HepG2 (cell line): ENCODE measurements around the gene ERMARD. TPM values are rescaled to one million over a fixed set of nuclear protein-coding genes. Genes with fewer than 3 reads are reported as not detected.

Source experiments
- GATAD2A ChIP-seq: IDR thresholded peaks from 2 replicates; pipeline ENCODE4 v1.6.1; 2016
- HNF4G ChIP-seq, 2 experiments: sonication (generic) in 1 of 2; formaldehyde crosslinking in 1 of 2; IDR thresholded peaks; 2 replicates each; pipeline versions ENCODE4 v1.4.0 to v1.6.1; 2011 to 2020; ENCODE audit warnings: borderline replicate concordance in 2 of 2, low read depth in 2 of 2, mild to moderate bottlenecking in 2 of 2, low read length in 1 of 2, missing genetic modification reagents in 1 of 2, moderate library complexity in 1 of 2
- KAT2B ChIP-seq: fragments of 150-350 bp; IDR thresholded peaks from 2 replicates; pipeline ENCODE4 v1.6.1; 2014; ENCODE audit warnings: low read depth, low read length, borderline replicate concordance
- MED8 ChIP-seq: sonication (generic); formaldehyde crosslinking; IDR thresholded peaks from 2 replicates; pipeline ENCODE4 v1.8.1; 2023; ENCODE audit warnings: mild to moderate bottlenecking, missing genetic modification reagents; ENCODE audit not compliant: insufficient replicate concordance
- MTF1 ChIP-seq: sonication (generic); formaldehyde crosslinking; IDR thresholded peaks from 2 replicates; pipeline ENCODE4 v1.5.0; 2020; ENCODE audit warnings: missing genetic modification reagents
- NAIF1 ChIP-seq: sonication (generic); formaldehyde crosslinking; IDR thresholded peaks from 2 replicates; pipeline ENCODE4 v1.5.0; 2020; ENCODE audit warnings: mild to moderate bottlenecking, missing genetic modification reagents, borderline replicate concordance
- NPAS2 ChIP-seq: sonication (generic); formaldehyde crosslinking; IDR thresholded peaks from 2 replicates; pipeline ENCODE4 v1.8.0; 2022; ENCODE audit warnings: mild to moderate bottlenecking, missing genetic modification reagents, borderline replicate concordance
- POLR2AphosphoS2 ChIP-seq: IDR thresholded peaks from 2 replicates; pipeline ENCODE4 v1.6.1; 2011; ENCODE audit warnings: low read depth, low read length, improper control_type of control experiment
- RAD21 ChIP-seq: fragments of 450-650 bp; formaldehyde crosslinking; IDR thresholded peaks from 2 replicates; pipeline ENCODE4 v1.5.0; 2020; ENCODE audit warnings: mild to moderate bottlenecking
- REXO4 ChIP-seq: sonication (generic); formaldehyde crosslinking; IDR thresholded peaks from 2 replicates; pipeline ENCODE4 v1.8.0; 2022; ENCODE audit warnings: missing genetic modification reagents, mild to moderate bottlenecking, borderline replicate concordance
- SIN3A ChIP-seq: IDR thresholded peaks from 2 replicates; pipeline ENCODE4 v1.6.1; 2011; ENCODE audit warnings: low read depth, mild to moderate bottlenecking, control low read depth, low read length, borderline replicate concordance
- SIN3B ChIP-seq: fragments of 150-350 bp; IDR thresholded peaks from 2 replicates; pipeline ENCODE4 v1.6.1; 2014; ENCODE audit warnings: low read length
- SNAI1 ChIP-seq: sonication (generic); formaldehyde crosslinking; IDR thresholded peaks from 2 replicates; pipeline ENCODE4 v1.5.0; 2020; ENCODE audit warnings: mild to moderate bottlenecking, missing genetic modification reagents, borderline replicate concordance
- SSRP1 ChIP-seq: IDR thresholded peaks from 2 replicates; pipeline ENCODE4 v1.6.1; 2016; ENCODE audit warnings: control low read depth
- XRCC5 ChIP-seq: fragments of 200-400 bp; formaldehyde crosslinking; optimal IDR thresholded peaks from 2 replicates; pipeline ENCODE3; 2017; ENCODE audit warnings: mild to moderate bottlenecking, low read length
- ZMYM2 ChIP-seq: sonication (generic); formaldehyde crosslinking; IDR thresholded peaks from 2 replicates; pipeline ENCODE4 v1.8.0; 2022; ENCODE audit warnings: mild to moderate bottlenecking, missing genetic modification reagents
- ZNF124 ChIP-seq: sonication (generic); formaldehyde crosslinking; IDR thresholded peaks from 2 replicates; pipeline ENCODE4 v1.4.0; 2020; ENCODE audit warnings: missing genetic modification reagents
- ZNF17 ChIP-seq: sonication (generic); formaldehyde crosslinking; IDR thresholded peaks from 2 replicates; pipeline ENCODE4 v1.5.0; 2020; ENCODE audit warnings: mild to moderate bottlenecking, missing genetic modification reagents
- ZNF292 ChIP-seq: sonication (generic); formaldehyde crosslinking; IDR thresholded peaks from 2 replicates; pipeline ENCODE4 v1.8.1; 2022; ENCODE audit warnings: mild to moderate bottlenecking, low read depth, missing genetic modification reagents, borderline replicate concordance
- ZNF484 ChIP-seq: sonication (generic); formaldehyde crosslinking; IDR thresholded peaks from 2 replicates; pipeline ENCODE4 v1.5.1; 2020; ENCODE audit warnings: mild to moderate bottlenecking, low read depth, missing genetic modification reagents, borderline replicate concordance
- ZNF563 ChIP-seq: sonication (generic); formaldehyde crosslinking; IDR thresholded peaks from 2 replicates; pipeline ENCODE4 v1.8.0; 2022; ENCODE audit warnings: mild to moderate bottlenecking, moderate library complexity, missing genetic modification reagents
- ZNF777 ChIP-seq: sonication (generic); formaldehyde crosslinking; IDR thresholded peaks from 2 replicates; pipeline ENCODE4 v1.4.0; 2020; ENCODE audit warnings: missing genetic modification reagents
- polyA plus RNA-seq, 8 experiments: library from polyadenylated mRNA; depleted of rRNA in 3 of 8; stranded (reverse) in 7 of 8; unstranded in 1 of 8; fragments of >200 nt; fragmentation: Illumina TruSeq in 4 of 8; extraction: Trizol in 4 of 8; gene quantifications; 2 replicates each; pipeline versions ENCODE4 v1.2.1 to v1.2.3, GENCODE V29; 2011 to 2016; ENCODE audit warnings: low read depth in 4 of 8, missing spikeins in 1 of 8, mixed read lengths in 1 of 8; ENCODE audit not compliant: insufficient read depth in 1 of 8
- total RNA-seq, 5 experiments: library from RNA; depleted of rRNA; stranded (reverse); fragments of >200 nt; fragmentation: Illumina TruSeq; extraction: Trizol; gene quantifications; 2 replicates each; pipeline ENCODE4 v1.2.3, GENCODE V29; 2016; ENCODE audit warnings: low read depth in 1 of 5
- TF ChIP-seq, protein P1 (sequence below): sonication (generic); formaldehyde crosslinking; IDR thresholded peaks from 2 replicates; pipeline ENCODE4 v1.4.0; 2020; ENCODE audit warnings: missing genetic modification reagents
- TF ChIP-seq, protein P2 (sequence below): sonication (generic); formaldehyde crosslinking; IDR thresholded peaks from 2 replicates; pipeline ENCODE4 v1.4.0; 2020; ENCODE audit warnings: missing genetic modification reagents, borderline replicate concordance
- TF ChIP-seq, protein P3 (sequence below): IDR thresholded peaks from 2 replicates; pipeline ENCODE4 v1.6.1; 2016; ENCODE audit warnings: low read depth, borderline replicate concordance
- TF ChIP-seq, protein P4 (sequence below): sonication (generic); formaldehyde crosslinking; IDR thresholded peaks from 2 replicates; pipeline ENCODE4 v1.4.0; 2020; ENCODE audit warnings: missing genetic modification reagents
- TF ChIP-seq, protein P5 (sequence below): sonication (generic); formaldehyde crosslinking; conservative IDR thresholded peaks from 2 replicates; pipeline ENCODE4 v1.4.0; 2020; ENCODE audit warnings: missing genetic modification reagents

Gene ERMARD
- total and polyA plus RNA-seq, 2 of the 13 experiments (the other 11 are each of a cell fraction or from before 2014, with no cell fraction given), result 8.8 to 10.7 TPM

DNA sequence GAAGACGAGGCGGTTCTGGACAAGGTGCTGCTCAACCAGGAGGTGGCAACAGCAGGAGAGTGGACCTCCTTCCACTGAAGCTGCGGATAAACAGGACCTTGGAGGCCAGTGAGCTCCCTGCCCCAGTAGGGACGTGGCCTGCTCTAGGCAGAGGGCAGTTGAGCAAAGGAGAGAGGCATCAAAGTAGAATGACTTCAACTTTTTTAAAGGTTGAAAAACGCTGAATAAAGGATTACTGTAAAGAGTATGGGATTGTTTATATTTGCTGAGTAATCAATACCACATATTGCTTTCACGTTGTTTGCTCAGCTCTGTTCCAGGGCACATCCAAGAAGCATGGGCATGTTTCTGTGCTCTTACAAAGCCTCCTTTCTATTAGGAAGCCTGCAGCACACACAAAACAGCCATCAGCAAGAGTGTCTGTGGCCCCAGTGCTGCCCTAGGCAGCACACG is 48.1 kb downstream of the ERMARD start (continued):
- TF ChIP-seq ZMYM2 (CRISPR knock-in tag) (no peak), HNF4G (IDR thresholded peaks at IDR 0.05; ENCODE audit: borderline replicate concordance, low read depth, low read length) (peak; percentile 71; the same call in 1 of the 2 replicates), HNF4G (CRISPR knock-in tag; IDR thresholded peaks at IDR 0.05; ENCODE audit: borderline replicate concordance, low read depth) (no peak), GATAD2A (CRISPR knock-in tag) (peak; percentile 97), SIN3A (0 out of 2 replicates have a peak, but pooled peaks have one; percentile 47), REXO4 (no peak), SNAI1 (CRISPR knock-in tag) (no peak), MED8 (CRISPR knock-in tag) (peak; percentile 66), ZNF563 (CRISPR knock-in tag) (no peak), SSRP1 (CRISPR knock-in tag) (no peak; the same call in 1 of the 2 replicates), ZNF777 (CRISPR knock-in tag) (no peak), XRCC5 (peak; percentile 68), POLR2AphosphoS2 (no peak), ZNF484 (CRISPR knock-in tag) (no peak), MTF1 (CRISPR knock-in tag) (no peak), ZNF124 (CRISPR knock-in tag) (0 out of 2 replicates have a peak, but pooled peaks have one; percentile 40), ZNF17 (CRISPR knock-in tag) (no peak), KAT2B (no peak), SIN3B (no peak), NPAS2 (CRISPR knock-in tag) (no peak), NAIF1 (CRISPR knock-in tag) (no peak), RAD21 (CRISPR knock-in tag) (no peak; the same call in 1 of the 2 replicates), ZNF292 (CRISPR knock-in tag) (peak; percentile 73; the same call in 1 of the 2 replicates)
- TF ChIP-seq, protein P1, sequence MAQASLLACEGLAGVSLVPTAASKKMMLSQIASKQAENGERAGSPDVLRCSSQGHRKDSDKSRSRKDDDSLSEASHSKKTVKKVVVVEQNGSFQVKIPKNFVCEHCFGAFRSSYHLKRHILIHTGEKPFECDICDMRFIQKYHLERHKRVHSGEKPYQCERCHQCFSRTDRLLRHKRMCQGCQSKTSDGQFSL (CRISPR knock-in tag), result no peak
- TF ChIP-seq, protein P2, sequence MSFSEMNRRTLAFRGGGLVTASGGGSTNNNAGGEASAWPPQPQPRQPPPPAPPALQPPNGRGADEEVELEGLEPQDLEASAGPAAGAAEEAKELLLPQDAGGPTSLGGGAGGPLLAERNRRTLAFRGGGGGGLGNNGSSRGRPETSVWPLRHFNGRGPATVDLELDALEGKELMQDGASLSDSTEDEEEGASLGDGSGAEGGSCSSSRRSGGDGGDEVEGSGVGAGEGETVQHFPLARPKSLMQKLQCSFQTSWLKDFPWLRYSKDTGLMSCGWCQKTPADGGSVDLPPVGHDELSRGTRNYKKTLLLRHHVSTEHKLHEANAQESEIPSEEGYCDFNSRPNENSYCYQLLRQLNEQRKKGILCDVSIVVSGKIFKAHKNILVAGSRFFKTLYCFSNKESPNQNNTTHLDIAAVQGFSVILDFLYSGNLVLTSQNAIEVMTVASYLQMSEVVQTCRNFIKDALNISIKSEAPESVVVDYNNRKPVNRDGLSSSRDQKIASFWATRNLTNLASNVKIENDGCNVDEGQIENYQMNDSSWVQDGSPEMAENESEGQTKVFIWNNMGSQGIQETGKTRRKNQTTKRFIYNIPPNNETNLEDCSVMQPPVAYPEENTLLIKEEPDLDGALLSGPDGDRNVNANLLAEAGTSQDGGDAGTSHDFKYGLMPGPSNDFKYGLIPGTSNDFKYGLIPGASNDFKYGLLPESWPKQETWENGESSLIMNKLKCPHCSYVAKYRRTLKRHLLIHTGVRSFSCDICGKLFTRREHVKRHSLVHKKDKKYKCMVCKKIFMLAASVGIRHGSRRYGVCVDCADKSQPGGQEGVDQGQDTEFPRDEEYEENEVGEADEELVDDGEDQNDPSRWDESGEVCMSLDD (CRISPR knock-in tag), result no peak
- TF ChIP-seq, protein P3, sequence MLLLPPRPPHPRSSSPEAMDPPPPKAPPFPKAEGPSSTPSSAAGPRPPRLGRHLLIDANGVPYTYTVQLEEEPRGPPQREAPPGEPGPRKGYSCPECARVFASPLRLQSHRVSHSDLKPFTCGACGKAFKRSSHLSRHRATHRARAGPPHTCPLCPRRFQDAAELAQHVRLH (CRISPR knock-in tag), result no peak
- TF ChIP-seq, protein P4, sequence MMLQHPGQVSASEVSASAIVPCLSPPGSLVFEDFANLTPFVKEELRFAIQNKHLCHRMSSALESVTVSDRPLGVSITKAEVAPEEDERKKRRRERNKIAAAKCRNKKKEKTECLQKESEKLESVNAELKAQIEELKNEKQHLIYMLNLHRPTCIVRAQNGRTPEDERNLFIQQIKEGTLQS (CRISPR knock-in tag), result no peak
- TF ChIP-seq, protein P5, sequence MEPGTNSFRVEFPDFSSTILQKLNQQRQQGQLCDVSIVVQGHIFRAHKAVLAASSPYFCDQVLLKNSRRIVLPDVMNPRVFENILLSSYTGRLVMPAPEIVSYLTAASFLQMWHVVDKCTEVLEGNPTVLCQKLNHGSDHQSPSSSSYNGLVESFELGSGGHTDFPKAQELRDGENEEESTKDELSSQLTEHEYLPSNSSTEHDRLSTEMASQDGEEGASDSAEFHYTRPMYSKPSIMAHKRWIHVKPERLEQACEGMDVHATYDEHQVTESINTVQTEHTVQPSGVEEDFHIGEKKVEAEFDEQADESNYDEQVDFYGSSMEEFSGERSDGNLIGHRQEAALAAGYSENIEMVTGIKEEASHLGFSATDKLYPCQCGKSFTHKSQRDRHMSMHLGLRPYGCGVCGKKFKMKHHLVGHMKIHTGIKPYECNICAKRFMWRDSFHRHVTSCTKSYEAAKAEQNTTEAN (CRISPR knock-in tag), result peak; percentile 59; the same call in 1 of the 2 replicates
